ENCODE results near the gene MICU2. TPM values are rescaled to one million over a fixed set of nuclear protein-coding genes. Genes with fewer than 3 reads are reported as not detected.

The MICU2 gene
- total and polyA plus RNA-seq, 4 donors = 64.6 to 80.1 (median 71.9) TPM

DNA sequence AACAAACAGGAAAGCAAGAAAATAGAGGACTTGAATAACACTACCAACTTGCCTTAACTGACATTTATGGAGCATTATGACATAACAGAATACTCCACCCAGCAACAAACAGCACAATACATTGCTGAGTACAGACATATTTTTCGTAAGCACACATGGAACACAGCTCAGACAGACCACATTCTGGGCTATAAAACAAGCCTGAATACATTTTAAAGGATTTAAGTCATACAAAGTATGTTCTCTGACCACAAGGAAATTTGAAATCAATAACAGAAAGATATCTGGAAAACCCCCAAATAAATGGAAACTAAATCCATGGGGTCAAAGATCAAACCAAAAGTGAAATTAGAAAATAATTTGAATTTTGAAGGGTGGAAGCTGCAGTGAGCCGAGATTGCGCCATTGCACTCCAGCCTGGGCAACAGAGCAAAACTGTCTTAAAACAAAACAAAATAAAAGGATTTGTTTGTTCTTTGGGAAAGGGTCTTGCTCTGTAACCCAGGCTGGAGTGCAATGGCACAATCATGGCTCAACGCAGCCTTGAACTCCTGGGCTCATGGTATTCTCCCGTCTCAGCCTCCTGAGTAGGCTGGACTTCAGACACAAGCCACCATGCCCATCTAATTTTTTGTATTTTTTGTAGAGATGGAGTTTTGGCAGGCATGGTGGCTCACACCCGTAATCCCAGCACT, 150.4 kb downstream of the MICU2 start:
- no peak overlapping the region for H3K27ac ChIP-seq (ENCODE audit: low read depth, low read length)
- H3K9me3 ChIP-seq (ENCODE audit: control insufficient read depth, insufficient read depth, low read length) = peaks cover 4% of the 10 kb centered on the region
- no peaks in the 10 kb centered on the region for H3K27me3 ChIP-seq (ENCODE audit: control insufficient read depth, insufficient read depth, low read length)
- H3K4me1 ChIP-seq (ENCODE audit: control insufficient read depth, insufficient read depth, low read length) = no peaks in the 10 kb centered on the region
- no peak overlapping the region for H3K4me3 ChIP-seq (ENCODE audit: low read depth, low read length)
- no peaks in the 10 kb centered on the region for H3K36me3 ChIP-seq (ENCODE audit: control insufficient read depth, insufficient read depth, low read length)
- no peak for DNase-seq (ENCODE audit: low read depth in 4 of 6, low spot score in 6 of 6)
- 89% methylated on average over 3 of the region's 6 CpGs for WGBS (ENCODE audit: insufficient coverage)

DNA sequence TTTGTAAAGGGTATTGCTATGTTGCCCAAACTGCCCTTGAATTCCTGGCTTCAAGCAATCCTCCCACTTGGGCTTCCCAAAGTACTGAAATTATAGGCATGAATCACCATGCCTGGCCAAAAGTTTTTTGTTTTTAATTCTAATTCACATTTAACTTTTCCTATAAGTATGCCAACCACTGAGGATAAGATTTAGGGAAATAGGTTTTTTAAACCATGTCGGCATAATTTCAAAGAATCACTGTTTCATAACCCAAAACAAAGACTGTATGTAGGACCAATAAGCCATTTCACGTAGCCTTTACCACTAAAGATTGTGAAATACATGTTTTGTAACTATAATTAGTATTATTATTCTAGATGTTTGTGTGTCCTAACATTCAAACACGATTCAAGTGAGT, 153.0 kb downstream of the MICU2 start:
- WGBS (ENCODE audit: insufficient coverage) = no CpG with 5 or more reads among the region's 3 CpGs
- no peak for DNase-seq (ENCODE audit: low read depth in 4 of 6, low spot score in 6 of 6)
- Histone ChIP-seq H3K27me3 (ENCODE audit: control insufficient read depth, insufficient read depth, low read length) (no peaks in the 10 kb centered on the region), H3K4me3 (ENCODE audit: low read depth, low read length) (no peak overlapping the region), H3K36me3 (ENCODE audit: control insufficient read depth, insufficient read depth, low read length) (no peaks in the 10 kb centered on the region), H3K9me3 (ENCODE audit: control insufficient read depth, insufficient read depth, low read length) (peaks cover 4% of the 10 kb centered on the region), H3K4me1 (ENCODE audit: control insufficient read depth, insufficient read depth, low read length) (no peaks in the 10 kb centered on the region), H3K27ac (ENCODE audit: low read depth, low read length) (no peak overlapping the region)

DNA sequence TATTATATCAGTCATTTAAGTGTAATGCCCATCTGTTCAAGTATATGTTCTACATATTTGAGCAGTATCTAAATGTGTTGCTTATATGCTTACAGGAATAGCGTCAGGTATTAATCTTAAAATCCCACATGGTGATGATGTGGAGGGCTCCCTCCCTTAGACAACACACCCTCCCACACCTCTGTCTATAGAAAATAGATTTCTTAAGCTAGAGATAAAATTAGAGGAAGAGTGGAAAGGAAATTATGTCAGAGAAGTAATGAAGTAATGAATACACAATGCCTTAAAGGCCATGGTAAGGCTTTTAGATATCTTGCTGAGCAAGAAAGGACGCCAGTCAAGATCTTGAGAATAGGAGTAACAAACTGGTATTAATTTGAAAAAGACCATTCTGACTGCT, 157.3 kb downstream of the MICU2 start:
- Histone ChIP-seq H3K4me3 (ENCODE audit: low read depth, low read length) (no peak overlapping the region), H3K9me3 (ENCODE audit: control insufficient read depth, insufficient read depth, low read length) (no peaks in the 10 kb centered on the region), H3K27ac (ENCODE audit: low read depth, low read length) (no peak overlapping the region), H3K4me1 (ENCODE audit: control insufficient read depth, insufficient read depth, low read length) (no peaks in the 10 kb centered on the region), H3K27me3 (ENCODE audit: control insufficient read depth, insufficient read depth, low read length) (no peaks in the 10 kb centered on the region), H3K36me3 (ENCODE audit: control insufficient read depth, insufficient read depth, low read length) (no peaks in the 10 kb centered on the region)
- DNase-seq (ENCODE audit: low read depth in 4 of 6, low spot score in 6 of 6) = no peak
- 100% methylated on average over 1 of the region's 2 CpGs for WGBS (ENCODE audit: insufficient coverage)

DNA sequence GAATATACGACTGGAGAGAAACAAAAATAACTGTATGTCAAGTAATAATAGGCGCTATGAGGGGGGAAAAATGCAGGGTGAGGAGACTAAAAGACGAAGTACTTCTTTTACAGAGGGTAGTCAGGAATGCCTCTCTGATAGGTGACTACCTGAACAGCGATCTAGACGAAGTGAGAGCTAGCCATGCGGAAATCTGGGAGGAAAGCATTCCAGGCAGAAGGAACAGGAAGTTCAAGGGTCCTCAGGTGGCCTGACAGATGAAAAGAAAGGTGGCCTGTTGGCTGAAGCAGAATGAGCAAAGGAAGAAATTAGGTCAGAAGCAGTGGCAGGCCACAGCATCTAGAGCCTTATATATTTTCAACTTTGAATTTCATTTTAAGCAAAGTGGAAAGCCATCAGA, 158.2 kb downstream of the MICU2 start:
- no peaks in the 10 kb centered on the region for H3K9me3 ChIP-seq (ENCODE audit: control insufficient read depth, insufficient read depth, low read length)
- H3K4me1 ChIP-seq (ENCODE audit: control insufficient read depth, insufficient read depth, low read length) = no peaks in the 10 kb centered on the region
- H3K27me3 ChIP-seq (ENCODE audit: control insufficient read depth, insufficient read depth, low read length) = no peaks in the 10 kb centered on the region
- H3K27ac ChIP-seq (ENCODE audit: low read depth, low read length) = no peak overlapping the region
- WGBS (ENCODE audit: insufficient coverage) = 98% methylated on average over 5 of the region's 6 CpGs
- no peak for DNase-seq (ENCODE audit: low read depth in 4 of 6, low spot score in 6 of 6)
- H3K4me3 ChIP-seq (ENCODE audit: low read depth, low read length) = no peak overlapping the region
- no peaks in the 10 kb centered on the region for H3K36me3 ChIP-seq (ENCODE audit: control insufficient read depth, insufficient read depth, low read length)

DNA sequence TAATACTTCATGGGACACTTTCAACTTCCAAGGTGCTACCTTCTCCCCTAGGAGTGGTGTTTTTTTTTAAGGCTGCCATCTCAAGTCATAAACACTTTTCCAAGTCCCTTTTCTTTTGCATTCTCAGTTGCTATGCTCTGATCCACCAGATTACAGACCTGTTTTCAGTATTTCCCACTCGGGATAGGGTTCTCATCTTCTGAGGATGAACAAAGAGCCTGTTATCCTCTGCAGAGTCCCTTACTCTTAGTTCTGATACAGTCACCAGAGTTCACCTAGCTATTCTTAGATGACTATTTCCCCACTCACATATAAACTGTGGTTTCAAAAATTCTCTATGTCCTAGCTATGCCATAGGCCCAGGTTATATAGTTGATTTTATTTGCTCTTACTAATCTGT, 160.8 kb downstream of the MICU2 start:
- DNase-seq (ENCODE audit: low read depth in 4 of 6, low spot score in 6 of 6) = no peak
- Histone ChIP-seq H3K4me3 (ENCODE audit: low read depth, low read length) (no peak overlapping the region), H3K27ac (ENCODE audit: low read depth, low read length) (no peak overlapping the region), H3K27me3 (ENCODE audit: control insufficient read depth, insufficient read depth, low read length) (no peaks in the 10 kb centered on the region), H3K36me3 (ENCODE audit: control insufficient read depth, insufficient read depth, low read length) (no peaks in the 10 kb centered on the region), H3K4me1 (ENCODE audit: control insufficient read depth, insufficient read depth, low read length) (no peaks in the 10 kb centered on the region), H3K9me3 (ENCODE audit: control insufficient read depth, insufficient read depth, low read length) (peaks cover 5% of the 10 kb centered on the region)
- WGBS (ENCODE audit: insufficient coverage) = 86% methylated on average over 1 of the region's 1 CpG

Small RNA genes within 50 kb of the gene (small RNA-seq; reads per million reads assigned to genes)
- gene RNU6-59P (ENCODE audit: low replicate concordance) = not detected

Other genes starting within 250 kb of the MICU2 start
- gene ZDHHC20, start 144.9 kb downstream of the MICU2 start, total RNA-seq = 100 to 1,000 TPM in 1 of 2 donors, 10 to 100 TPM in 1; 40.7 to 124 TPM
- 10 to 100 TPM; 34.4 to 40.9 TPM for gene ZDHHC20, start 144.9 kb downstream of the MICU2 start, polyA plus RNA-seq (ENCODE audit: insufficient read length in 2 of 2)
- 10 to 100 TPM in 1 of 2 donors, 1 to 10 TPM in 1; 5.1 to 15.3 TPM for gene FGF9, start 66.9 kb upstream of the MICU2 start, total RNA-seq
- gene FGF9, start 66.9 kb upstream of the MICU2 start, polyA plus RNA-seq (ENCODE audit: insufficient read length in 2 of 2) = 10 to 100 TPM; 17.5 to 24.0 TPM